22Rv1 (cell line): ENCODE measurements around the gene GALNTL6.

ENCODE experiments used
- ZFX ChIP-seq: fragments of 450-650 bp; IDR thresholded peaks from 2 replicates; pipeline ENCODE4 v1.6.1; 2017; ENCODE audit warnings: antibody characterized with exemption, borderline replicate concordance
- TF ChIP-seq, protein P1 (sequence below): fragments of 450-650 bp; IDR thresholded peaks from 2 replicates; pipeline ENCODE4 v1.5.1; 2017; ENCODE audit warnings: mild to moderate bottlenecking

GRCh38 chr4:172083272-172083671, 270.1 kb downstream of the GALNTL6 start:
- TF ChIP-seq, protein P1, sequence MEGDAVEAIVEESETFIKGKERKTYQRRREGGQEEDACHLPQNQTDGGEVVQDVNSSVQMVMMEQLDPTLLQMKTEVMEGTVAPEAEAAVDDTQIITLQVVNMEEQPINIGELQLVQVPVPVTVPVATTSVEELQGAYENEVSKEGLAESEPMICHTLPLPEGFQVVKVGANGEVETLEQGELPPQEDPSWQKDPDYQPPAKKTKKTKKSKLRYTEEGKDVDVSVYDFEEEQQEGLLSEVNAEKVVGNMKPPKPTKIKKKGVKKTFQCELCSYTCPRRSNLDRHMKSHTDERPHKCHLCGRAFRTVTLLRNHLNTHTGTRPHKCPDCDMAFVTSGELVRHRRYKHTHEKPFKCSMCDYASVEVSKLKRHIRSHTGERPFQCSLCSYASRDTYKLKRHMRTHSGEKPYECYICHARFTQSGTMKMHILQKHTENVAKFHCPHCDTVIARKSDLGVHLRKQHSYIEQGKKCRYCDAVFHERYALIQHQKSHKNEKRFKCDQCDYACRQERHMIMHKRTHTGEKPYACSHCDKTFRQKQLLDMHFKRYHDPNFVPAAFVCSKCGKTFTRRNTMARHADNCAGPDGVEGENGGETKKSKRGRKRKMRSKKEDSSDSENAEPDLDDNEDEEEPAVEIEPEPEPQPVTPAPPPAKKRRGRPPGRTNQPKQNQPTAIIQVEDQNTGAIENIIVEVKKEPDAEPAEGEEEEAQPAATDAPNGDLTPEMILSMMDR = no peak
- no peak for TF ChIP-seq ZFX
